ENCODE measurements around the gene COX19.

DNA sequence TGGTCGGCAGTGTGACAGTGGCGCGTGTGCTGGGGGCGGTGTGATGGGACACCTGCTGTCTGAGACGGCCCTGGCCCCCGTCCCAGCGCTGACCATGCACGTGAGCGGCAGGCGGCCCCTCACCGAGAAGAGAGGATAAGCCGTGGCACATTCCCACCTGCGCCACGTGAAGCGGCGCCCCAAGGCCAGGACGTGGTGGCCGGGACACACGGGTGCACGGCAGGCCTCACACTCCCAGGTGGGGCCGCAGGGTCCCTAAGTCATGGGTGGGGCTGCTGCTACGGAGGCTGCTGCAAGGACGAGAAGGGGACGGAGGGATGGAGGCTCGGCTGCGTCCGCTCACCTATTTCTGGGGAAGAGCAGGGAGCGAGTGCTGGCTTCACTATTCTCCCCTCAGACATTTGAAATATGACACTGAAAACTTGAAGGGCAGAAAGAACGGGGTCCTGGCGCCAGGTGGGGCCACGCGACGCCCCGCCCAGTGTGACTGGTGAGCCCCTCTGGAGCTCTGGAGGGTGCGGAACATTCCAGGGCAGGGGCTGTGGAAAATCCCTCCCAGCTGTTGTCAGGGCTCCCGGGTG is 15.1 kb upstream of the COX19 start:
- TF ChIP-seq, protein P1, sequence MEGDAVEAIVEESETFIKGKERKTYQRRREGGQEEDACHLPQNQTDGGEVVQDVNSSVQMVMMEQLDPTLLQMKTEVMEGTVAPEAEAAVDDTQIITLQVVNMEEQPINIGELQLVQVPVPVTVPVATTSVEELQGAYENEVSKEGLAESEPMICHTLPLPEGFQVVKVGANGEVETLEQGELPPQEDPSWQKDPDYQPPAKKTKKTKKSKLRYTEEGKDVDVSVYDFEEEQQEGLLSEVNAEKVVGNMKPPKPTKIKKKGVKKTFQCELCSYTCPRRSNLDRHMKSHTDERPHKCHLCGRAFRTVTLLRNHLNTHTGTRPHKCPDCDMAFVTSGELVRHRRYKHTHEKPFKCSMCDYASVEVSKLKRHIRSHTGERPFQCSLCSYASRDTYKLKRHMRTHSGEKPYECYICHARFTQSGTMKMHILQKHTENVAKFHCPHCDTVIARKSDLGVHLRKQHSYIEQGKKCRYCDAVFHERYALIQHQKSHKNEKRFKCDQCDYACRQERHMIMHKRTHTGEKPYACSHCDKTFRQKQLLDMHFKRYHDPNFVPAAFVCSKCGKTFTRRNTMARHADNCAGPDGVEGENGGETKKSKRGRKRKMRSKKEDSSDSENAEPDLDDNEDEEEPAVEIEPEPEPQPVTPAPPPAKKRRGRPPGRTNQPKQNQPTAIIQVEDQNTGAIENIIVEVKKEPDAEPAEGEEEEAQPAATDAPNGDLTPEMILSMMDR (IDR thresholded peaks at IDR 0.05 in 2 of 3, conservative IDR thresholded peaks at IDR 0.05 in 1 of 3; ENCODE audit: borderline replicate concordance in 1 of 3, insufficient read depth in 1 of 3, low read depth in 2 of 3, low read length in 2 of 3), result no peak
- TF ChIP-seq RAD21 (IDR thresholded peaks at IDR 0.05; ENCODE audit: low read depth) (no peak), ZFX (IDR thresholded peaks at IDR 0.05) (no peak), POLR2A (IDR thresholded peaks at IDR 0.05; ENCODE audit: borderline replicate concordance, extremely low read depth, insufficient read depth, insufficient read length) (no peak), POLR2AphosphoS5 (IDR thresholded peaks at IDR 0.05; ENCODE audit: low read depth, low read length) (no peak), ZNF274 (IDR thresholded peaks at IDR 0.05; ENCODE audit: low read depth, low read length) (no peak), SIN3A (IDR thresholded peaks at IDR 0.05; ENCODE audit: low read depth) (no peak), EZH2 (IDR thresholded peaks at IDR 0.05) (no peak), EZH2phosphoT487 (IDR thresholded peaks at IDR 0.05; ENCODE audit: borderline replicate concordance) (no peak), ELF1 (IDR thresholded peaks at IDR 0.05; ENCODE audit: borderline replicate concordance, low read depth) (no peak), ATF3 (IDR thresholded peaks at IDR 0.05) (no peak)
- TF ChIP-seq, protein P2, sequence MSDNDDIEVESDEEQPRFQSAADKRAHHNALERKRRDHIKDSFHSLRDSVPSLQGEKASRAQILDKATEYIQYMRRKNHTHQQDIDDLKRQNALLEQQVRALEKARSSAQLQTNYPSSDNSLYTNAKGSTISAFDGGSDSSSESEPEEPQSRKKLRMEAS (IDR thresholded peaks at IDR 0.05), result no peak
- TF ChIP-seq, protein P3, sequence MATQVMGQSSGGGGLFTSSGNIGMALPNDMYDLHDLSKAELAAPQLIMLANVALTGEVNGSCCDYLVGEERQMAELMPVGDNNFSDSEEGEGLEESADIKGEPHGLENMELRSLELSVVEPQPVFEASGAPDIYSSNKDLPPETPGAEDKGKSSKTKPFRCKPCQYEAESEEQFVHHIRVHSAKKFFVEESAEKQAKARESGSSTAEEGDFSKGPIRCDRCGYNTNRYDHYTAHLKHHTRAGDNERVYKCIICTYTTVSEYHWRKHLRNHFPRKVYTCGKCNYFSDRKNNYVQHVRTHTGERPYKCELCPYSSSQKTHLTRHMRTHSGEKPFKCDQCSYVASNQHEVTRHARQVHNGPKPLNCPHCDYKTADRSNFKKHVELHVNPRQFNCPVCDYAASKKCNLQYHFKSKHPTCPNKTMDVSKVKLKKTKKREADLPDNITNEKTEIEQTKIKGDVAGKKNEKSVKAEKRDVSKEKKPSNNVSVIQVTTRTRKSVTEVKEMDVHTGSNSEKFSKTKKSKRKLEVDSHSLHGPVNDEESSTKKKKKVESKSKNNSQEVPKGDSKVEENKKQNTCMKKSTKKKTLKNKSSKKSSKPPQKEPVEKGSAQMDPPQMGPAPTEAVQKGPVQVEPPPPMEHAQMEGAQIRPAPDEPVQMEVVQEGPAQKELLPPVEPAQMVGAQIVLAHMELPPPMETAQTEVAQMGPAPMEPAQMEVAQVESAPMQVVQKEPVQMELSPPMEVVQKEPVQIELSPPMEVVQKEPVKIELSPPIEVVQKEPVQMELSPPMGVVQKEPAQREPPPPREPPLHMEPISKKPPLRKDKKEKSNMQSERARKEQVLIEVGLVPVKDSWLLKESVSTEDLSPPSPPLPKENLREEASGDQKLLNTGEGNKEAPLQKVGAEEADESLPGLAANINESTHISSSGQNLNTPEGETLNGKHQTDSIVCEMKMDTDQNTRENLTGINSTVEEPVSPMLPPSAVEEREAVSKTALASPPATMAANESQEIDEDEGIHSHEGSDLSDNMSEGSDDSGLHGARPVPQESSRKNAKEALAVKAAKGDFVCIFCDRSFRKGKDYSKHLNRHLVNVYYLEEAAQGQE (IDR thresholded peaks at IDR 0.05; ENCODE audit: low read depth), result no peak

Data from HCT116 (cell line).